H54 (cell line): ENCODE data around the gene ARHGEF2.
A peak's percentile ranks its signal among the peaks of the same experiment; 100 is the strongest.
"Not testable (repeated sequence)": the region's sequence is repeated elsewhere in the genome, so short reads cannot be mapped to it uniquely, and the experiment has no call there.

Experiments
- DNase-seq: peaks from one replicate; pipeline ENCODE4 v3.0.0; 2011; ENCODE audit warnings: low spot score, mixed read lengths; ENCODE audit not compliant: insufficient read length
- FAIRE-seq: peaks from 3 replicates; lab custom pipeline; 2011; peaks lifted over from hg19 to GRCh38; lab: Jason Lieb, UNC
- POLR2A ChIP-seq: IDR thresholded peaks from 2 replicates; pipeline ENCODE4 v1.6.1; 2011; ENCODE audit warnings: low read depth, mild to moderate bottlenecking, low read length

ARHGEF2 gene

DNA sequence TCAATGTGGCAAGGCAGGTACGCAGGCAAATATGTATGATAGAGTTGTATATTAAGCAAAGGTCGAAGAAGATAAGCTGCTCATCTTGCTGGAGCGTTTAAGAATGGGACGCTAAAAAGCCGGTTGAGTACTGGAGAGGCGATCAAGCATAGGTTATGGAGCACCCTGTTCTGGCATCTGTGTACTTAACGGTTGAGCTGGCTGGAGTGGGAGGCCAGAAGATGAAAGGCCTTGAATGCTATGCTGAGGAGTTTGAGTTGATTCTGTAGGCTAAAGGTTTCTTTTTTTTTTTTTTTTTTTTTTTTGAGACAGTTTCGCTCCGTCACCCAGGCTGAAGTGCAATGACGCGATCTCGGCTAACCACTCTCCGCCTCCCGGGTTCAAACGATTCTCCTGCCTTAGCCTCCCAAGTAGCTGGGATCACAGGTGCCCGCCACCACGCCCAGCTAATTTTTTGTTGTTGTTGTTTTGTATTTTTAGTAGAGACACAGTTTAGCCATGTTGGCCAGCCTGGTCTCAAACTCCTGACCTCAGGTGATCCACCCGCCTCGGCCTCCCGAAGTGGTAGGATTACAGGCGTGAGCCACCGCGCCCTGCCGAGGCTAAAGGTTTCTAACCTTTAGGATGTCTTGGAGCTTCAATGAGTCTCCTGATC is 43.3 kb downstream of the ARHGEF2 start:
- FAIRE-seq: no peak
- TF ChIP-seq POLR2A: no peak
- no peak for DNase-seq

DNA sequence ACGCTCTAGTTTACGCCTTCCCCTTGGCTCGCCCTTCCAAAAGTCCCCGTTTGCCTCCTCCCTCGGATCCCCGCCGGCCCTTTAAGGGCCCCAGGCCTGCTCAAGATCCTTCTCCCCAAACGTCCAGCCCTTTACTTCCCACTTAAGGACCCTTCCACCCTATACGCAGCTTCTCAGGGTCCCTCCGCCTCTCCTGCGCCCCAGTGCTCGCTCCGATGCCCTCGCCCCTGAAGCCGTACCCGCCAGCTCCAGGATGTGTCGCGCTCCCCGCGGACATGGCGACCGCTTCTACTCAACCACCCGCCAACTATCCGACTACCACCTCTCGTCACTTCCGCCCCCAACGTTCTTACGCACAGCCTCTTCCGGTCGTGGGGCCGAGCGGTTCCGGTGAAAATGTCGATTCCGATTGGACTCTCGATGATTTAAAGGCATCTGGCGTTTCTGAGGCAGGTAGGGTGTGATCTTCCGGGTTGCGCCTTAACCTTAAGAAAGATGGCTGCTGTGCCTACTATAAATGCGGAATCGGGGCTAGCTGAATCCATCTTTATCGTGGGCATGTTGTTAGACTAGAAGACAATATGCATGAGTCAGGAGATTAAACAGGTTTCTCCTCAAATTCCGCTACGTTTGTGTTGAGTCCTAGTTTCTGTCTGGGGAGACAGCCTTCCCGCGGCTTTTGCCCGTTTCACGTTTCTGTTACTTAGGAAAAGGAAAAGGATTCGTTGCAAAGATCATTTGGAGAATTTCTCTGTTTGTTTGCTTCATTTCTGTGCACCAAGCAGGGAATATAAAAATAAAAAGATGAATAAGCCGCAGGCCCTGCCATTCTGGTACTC is 44.0 kb downstream of the ARHGEF2 start, which contains the start of gene KHDC4:
Gene KHDC4 (minus strand): TSS at position 317 of the 839 bp plus-strand sequence. CDS start 40 bp downstream, at position 277.
- FAIRE-seq: peak; percentile 60
- peak; percentile 88 for DNase-seq
- peak; percentile 99 for TF ChIP-seq POLR2A

DNA sequence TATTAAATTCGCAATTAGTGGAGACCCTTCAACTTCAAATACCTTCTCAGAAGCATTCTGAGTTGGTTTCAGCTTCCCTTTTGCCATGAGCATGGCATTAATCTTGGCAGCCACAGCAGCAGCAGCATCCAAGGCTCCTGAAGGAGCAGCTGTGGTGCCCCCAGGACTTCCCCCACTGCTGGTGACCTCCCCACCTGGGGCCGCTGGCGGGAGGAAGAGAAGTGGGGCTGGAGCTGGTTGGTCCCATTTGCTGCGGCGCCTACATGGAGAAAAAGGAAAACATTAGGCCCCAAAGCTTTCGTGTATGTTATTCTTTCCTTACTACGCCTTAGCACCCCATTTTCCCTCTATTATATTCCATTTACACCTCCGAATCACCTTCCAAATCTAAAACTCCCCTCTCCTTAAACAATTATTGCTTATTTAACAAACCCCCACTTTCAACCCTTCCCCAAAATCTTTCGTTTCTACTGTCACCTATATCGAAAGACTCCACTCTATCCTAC is 44.7 kb downstream of the ARHGEF2 start:
- no peak for FAIRE-seq
- TF ChIP-seq POLR2A: no peak
- no peak for DNase-seq

DNA sequence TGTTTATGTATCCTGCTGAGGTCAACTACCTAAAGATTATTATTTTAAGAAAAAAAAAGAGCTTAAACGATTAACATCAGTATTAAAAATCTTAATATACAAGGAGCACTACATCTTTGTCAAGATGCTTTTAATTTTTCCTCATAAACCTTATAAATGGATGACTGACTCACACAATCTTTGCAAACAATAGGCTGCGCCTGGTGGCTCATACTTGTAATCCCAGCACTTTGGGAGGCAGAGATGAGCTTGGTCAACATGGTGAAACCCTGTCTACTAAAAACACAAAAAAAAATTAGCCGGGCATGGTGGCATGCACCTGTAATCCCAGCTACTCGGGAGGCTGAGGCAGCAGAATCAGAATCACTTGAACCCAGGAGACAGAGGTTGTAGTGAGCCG is 45.9 kb downstream of the ARHGEF2 start:
- no peak for FAIRE-seq
- no peak for DNase-seq
- TF ChIP-seq POLR2A: no peak

DNA sequence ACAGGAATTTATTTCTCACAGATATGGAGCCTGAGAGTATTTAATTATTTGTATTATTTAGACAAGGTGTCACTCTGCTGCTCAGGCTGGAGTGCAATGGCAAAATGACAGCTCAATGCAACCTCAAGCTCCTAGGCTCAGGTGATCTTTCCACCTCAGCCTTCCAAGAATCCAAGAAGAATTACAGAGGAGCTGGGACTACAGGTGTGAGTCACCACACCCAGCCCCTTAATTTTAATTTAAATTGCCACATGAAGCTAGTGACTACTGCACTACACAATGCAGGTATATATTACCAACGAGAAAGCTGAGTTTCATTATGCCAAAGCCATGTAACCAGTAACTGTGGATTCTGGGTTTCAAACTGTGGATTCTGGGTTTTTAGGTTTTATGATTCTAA is 46.3 kb downstream of the ARHGEF2 start:
- TF ChIP-seq POLR2A: no peak
- DNase-seq: no peak
- FAIRE-seq: no peak

GRCh38 chr1:155931332-155932038 is 46.9 kb downstream of the ARHGEF2 start:
- FAIRE-seq: no peak
- DNase-seq: no peak
- no peak for TF ChIP-seq POLR2A

GRCh38 chr1:155930725-155931124 is 47.6 kb downstream of the ARHGEF2 start:
- DNase-seq, FAIRE-seq: not testable (repeated sequence)

DNA sequence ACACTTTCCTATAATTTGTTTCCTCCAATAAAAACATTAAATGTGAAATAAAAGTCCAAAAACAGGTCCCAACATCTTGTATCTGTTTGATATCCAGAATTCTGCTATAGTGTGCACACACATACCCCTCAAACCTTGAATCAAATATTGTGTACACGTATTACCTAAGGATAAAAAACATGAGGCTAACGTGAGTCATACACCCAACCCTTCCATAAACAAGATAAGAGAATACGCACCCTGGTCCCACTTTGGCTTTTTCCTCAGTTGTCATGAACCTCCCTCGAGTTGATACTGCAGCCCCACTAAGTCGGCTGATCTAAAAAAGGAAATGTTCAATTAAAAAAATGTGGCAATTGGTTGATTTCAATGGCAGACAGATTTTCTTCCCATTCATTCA is 49.3 kb downstream of the ARHGEF2 start:
- no peak for DNase-seq

GRCh38 chr1:155925506-155925905 is 52.8 kb downstream of the ARHGEF2 start:
- no peak for TF ChIP-seq POLR2A
- DNase-seq (no peak), FAIRE-seq (no peak)

More for the DNA sequence above, 49.3 kb downstream of the ARHGEF2 start:
- no peak for TF ChIP-seq POLR2A
- no peak for FAIRE-seq

DNA sequence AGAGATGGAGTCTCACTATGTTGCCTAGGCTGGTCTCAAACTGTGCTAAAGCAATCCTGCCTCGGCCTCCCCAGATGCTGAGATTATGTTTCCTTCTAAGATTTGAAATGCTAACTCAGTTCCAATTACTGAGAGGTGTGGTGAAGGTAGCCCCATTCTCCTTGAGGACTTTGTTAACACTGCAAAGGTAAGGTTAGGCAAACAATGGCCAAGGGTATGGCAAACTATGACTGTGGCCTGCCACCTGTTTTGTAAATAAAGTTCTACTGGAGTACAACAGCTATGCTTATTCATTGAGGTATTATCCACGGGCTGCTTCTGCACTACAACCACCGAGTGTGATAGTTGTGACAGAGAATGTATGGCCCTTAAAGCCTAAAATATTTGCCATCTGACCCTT is 57.6 kb downstream of the ARHGEF2 start:
- FAIRE-seq (no peak), DNase-seq (no peak)
- TF ChIP-seq POLR2A: no peak

DNA sequence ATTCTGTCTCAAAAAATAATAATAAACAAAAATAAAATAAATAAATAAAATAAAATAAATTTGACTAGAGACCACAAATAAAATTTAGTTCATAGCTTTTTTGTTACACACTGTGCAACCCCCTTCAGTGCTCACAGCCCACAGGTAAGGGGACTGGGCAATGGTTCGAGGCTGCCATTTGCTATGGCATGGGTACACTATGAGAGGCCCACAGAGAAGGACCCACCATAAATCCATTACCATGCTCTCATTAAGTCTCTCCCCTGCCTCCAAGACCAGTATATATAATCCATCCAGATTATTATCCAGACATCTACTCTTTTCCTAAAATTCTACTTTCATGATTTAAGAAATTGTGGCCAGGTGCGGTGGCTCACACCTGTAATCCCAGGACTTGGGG is 58.5 kb downstream of the ARHGEF2 start:
- FAIRE-seq (no peak), DNase-seq (no peak)
- no peak for TF ChIP-seq POLR2A

DNA sequence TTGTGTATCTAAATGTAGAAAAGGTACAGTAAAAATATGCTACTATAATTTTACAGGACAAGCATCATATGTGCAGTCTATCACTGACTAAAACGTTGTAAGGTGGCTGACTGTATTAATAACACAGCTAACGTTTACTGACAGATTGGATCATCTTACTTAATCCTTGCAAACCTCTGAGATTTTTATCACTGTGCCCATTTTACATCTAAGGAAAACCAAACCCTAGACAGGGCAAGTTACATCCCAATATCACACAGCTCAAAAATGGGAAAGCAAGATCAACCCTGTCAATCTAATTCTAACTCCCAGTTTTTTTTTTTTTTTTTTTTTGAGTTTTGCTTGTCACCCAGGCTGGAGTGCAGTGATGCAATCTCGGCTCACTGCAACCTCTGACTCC is 59.7 kb downstream of the ARHGEF2 start:
- DNase-seq: no peak
- FAIRE-seq: no peak
- TF ChIP-seq POLR2A: no peak

DNA sequence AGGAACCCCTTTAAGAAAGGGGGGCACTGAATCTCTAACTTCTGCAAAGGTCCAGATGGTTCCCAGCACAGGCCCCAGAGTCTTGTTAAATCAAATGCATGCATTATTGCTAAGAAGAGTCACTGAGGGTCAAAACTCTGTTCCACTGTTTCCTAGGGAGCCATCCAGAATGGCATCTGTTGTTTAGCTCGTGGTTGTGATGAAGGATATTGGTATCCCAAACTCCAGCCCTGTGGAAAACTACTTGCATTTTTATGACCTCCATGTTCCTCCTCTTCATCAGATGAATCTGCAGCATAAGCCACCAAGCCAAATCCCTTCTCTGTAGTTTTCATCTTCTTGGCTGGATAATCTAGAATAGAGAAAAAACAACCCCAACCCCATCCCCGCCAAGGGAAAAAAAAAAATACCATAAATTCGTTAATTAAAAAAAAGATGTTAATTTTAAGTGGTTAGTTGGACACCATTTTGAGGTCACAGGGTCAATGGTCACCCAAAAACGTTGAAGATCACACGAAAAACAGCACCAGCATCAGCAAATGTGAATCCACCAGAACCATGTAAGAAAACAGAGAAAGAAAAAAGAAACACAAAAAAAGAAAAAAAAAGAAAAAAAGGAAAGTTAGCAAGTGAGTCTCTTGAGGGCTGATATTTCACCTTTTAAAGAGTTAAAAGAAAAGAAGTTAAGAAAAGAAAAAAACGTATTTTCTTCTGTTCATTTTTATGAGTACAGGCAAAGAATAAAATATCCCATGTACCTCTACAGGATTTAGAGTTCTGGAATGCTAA is 64.2 kb downstream of the ARHGEF2 start:
- no peak for TF ChIP-seq POLR2A
- DNase-seq: no peak
- FAIRE-seq: no peak

DNA sequence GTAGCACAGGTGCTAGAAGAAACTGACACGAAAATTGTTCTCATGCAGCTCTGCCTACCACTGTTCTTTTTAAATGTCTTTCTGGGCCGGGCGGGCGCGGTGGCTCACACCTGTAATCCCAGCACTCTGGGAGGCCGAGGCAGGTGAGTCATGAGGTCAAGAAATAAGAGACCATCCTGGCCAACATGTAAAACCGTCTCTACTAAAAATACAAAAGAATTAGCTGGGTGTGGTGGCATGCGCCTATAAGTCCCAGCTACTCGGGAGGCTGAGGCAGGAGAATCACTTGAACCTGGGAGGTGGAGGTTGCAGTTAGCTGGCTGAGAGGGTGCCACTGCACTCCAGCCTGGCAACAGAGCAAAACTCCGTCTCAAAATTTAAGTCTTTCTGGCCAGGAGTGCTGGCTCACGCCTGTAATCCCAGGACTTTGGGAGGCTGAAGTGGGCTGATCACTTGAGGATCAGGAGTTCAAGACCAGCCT is 66.3 kb downstream of the ARHGEF2 start:
- no peak for TF ChIP-seq POLR2A
- DNase-seq: no peak
- FAIRE-seq: no peak
